Activated gamma-delta T cell treated with Interleukin-2 at 50 U/mL for 16 hours (primary cell): ENCODE results near the gene NCOA6.
"Not testable (repeated sequence)": the region's sequence is repeated elsewhere in the genome, so short reads cannot be mapped to it uniquely, and the experiment has no call there.

ENCODE experiments used
- DNase-seq: peaks from one replicate; pipeline ENCODE4 v3.0.0-alpha.2; 2020

The NCOA6 gene

DNA sequence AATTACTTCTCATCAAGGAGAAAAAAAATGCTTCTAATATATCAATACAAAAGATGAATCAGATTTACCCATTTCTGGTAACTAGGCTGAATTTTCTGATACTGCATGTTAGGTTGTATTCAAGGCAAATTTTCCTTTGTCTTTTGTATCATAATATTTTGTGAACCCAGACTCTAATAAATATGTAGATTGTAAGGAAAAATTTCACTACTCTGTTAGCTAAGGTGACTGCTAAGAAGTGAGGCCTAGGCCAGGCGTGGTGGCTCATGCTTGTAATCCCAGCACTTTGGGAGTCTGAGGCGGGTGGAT is 108.6 kb downstream of the NCOA6 start:
- DNase-seq = no peak

- no peak for DNase-seq
Observed at GRCh38 chr20:34715384-34715783, 110.1 kb downstream of the NCOA6 start.

- DNase-seq = not testable (repeated sequence)
Observed at GRCh38 chr20:34713944-34714515, 111.4 kb downstream of the NCOA6 start.

- no peak for DNase-seq
Observed at GRCh38 chr20:34713194-34713943, 112.1 kb downstream of the NCOA6 start.

DNA sequence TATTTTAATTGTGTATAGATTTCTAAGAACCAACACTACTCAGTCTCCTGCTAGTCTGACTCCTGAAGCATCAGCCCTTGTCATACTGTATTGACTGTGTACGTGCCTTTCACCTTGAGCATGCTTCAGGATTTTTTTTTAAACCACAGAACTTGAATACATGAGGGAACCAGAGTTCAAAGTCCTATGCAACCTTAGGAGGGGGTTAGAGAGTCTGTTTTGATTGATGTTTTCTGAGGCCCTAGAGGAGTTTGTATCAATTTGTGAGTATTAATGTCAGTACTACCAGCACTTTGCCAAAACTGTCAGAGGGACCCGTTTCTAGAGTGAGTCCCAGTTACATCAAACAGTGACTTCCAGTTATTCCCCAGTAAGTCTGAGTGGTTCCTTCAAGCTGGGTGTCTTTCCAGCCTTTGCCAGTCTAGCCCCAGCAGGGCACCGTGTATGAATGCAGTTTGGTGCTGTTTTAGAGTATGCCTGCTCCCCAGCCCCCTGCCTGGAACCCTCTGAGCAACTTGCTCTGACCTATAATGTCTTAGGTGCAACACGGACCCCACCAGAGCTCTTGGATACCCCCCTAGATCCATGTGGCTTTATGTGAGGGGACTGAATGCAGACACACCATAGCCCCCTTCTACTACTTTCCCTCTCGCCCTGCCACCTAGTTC is 112.8 kb downstream of the NCOA6 start:
- no peak for DNase-seq

GRCh38 chr20:34711813-34712430 is 113.5 kb downstream of the NCOA6 start:
- no peak for DNase-seq

DNA sequence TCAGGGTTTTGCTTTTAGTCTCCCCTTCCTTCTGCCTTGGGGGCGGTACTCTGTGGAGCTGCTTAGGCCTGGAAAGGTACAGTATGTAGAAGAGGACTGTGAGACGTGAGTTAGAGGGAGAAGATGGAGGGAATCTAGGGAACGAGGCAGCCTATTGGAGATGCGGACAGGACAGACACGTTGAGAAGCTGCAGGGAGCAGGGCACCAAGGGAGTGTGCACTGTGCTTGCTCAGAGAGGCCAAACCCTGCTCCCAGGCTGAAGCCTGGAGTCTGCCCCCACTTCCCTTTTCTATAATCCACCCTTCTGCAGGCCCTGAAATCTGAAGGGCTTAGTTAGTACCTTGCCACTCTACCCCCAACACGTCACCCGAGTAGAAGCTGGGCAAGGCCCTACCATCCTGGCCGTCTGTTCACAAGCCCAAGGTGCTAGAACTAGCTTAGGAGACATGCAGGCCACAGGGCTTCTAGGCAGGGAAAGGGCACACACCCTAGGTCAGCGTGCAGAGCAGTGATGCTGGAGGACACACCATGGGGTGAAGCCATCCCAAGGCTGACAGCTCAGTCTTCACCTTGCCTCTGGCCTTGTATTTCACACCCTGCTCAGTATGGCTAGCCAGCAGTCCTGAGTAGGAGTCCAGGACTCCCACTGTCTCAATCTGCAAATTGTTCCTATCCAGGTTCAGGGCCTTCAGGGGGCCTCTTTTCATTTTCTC is 114.4 kb downstream of the NCOA6 start:
- no peak for DNase-seq

DNA sequence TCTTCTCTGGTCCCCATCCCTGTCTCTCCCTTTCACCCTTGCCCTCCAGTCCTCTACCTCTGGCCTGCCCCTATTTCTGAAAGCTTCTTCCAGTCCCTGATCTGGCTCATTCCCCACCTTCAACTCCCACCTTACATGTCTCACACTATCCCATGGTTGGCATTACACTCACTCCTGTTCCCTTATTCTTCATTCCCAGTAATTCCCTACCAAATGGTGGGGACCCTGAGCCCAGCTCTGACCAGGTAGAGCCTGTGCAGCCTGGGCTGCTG is 114.9 kb downstream of the NCOA6 start:
- no peak for DNase-seq

GRCh38 chr20:34709831-34710567 is 115.5 kb downstream of the NCOA6 start:
- DNase-seq = no peak

DNA sequence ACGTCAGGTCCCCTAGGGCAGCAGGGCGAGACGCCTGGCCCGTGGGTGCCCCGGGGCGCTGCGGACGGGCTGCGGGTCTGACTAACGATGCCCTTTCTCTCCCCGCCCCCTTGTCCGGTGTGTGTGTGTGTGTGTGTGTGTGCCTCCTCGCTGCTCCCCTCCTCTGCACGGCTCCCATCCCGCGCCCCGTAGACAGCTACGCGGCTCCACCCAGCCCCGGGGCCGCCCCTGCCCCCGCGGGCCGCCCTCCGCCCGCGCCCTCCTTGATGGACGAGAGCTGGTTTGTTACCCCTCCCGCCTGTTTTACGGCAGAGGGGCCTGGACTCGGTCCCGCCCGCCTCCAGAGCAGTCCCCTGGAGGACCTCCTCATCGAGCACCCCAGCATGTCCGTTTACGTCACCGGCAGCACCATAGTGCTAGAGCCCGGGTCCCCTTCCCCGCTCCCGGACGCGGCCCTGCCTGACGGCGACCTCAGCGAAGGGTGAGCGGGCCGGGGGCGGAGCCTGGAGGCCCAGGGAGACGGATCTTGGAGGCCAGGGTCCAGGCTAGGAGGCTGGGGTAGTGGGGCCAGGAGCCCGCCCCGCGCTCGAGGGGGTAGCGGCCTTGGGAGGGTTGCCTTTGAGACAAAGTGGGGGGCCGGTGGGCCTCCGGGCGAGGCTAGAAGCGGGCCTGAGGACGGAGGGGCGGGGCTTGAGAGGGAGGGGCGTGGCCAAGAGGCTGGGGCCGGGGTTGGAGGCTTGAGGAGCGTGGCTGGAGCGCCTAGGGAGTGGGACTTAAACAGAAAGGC is 116.2 kb downstream of the NCOA6 start:
- peak; percentile 71 for DNase-seq

- peak; percentile 56 for DNase-seq
Observed at GRCh38 chr20:34708621-34709043, 116.8 kb downstream of the NCOA6 start.

GRCh38 chr20:34706912-34707784 is 118.3 kb downstream of the NCOA6 start:
- no peak for DNase-seq

GRCh38 chr20:34706302-34706875 is 119.1 kb downstream of the NCOA6 start:
- no peak for DNase-seq

DNA sequence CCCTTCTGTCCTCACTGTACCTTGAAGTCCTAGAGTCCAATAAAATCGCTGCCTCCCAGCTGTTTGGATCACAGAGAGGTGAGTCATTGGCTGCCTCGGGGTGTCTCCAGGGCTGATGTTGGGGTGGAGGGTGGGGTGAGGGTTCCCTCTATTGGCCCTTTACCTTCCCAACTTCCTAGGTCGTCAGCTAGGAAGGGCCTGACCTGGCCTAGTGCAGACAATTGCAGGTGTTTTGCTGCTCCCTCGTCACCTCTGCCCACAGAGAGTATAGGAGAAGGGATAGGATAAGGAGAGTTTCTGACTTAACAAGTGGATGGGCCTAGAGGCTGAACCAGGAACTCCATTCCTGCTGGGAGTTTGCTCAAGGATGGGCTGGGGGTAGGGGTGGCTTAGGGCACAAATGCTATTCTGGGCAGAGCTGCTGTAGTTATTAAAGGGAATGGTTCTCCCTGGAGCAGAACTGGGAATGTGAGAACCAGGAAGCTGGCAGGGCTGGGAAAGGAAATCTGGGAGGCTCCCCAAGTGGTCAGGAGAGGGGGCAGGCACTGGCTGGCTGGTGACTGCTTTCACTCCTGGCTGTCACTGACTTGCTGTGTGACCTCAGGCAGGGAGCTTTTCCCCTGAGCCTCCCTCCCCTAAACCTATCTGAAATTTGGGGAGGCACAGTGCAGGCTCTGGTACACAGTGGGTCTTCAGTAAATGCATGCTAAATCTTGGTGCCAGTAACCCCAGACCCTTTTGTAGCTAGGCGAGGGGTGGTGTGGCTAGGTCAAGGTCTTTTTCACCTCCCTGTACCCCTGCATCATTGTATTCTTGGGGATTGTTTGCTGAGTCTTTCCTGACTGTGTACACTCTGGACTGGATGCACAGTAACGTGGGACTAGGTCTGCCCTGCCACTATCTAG is 119.8 kb downstream of the NCOA6 start:
- DNase-seq = no peak

- DNase-seq = no peak
Observed at GRCh38 chr20:34705008-34705396, 120.4 kb downstream of the NCOA6 start.

- peak; percentile 79 for DNase-seq
Observed at GRCh38 chr20:34704177-34705007, 121.1 kb downstream of the NCOA6 start, which contains the start of gene TP53INP2. TP53INP2 (plus strand) TSS chr20:34704344; CDS start chr20:34708740, 4,396 bp downstream.

DNA sequence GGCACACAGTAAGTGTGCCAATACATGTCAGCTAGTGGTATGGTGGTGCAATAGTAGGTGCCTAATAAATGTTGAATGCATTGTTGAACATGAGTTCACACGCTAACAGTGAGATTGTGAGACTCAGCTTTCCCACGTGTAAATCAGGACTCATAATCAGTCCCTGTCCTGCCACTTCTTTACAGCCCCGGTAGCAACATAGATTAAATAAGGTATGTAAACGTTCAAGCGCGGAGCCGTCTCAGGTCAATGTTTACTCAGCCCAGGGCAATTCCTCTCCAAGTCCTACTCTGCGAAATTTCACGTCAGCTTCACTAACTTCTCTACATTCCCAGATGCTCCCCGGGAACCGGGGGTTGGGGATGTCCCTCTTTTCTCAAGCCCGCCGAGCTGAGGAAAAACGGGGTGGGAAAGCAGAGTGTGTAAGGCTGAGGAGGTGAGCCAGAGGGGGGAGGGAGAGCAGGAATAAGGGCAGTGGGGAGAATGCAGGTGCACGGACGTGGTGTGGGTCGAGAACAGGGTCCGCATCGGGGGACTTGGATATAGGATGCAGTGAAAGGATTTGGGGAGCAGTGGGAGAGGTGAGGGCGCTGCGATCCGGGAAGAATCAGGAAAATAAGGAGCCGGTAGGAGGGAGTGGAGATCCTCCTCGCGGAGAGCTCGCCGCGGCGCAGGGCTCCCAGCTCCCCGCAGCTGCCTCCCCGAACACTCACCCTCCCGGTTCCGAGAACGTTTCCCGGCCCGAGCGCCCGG is 121.9 kb downstream of the NCOA6 start:
- DNase-seq = no peak

DNA sequence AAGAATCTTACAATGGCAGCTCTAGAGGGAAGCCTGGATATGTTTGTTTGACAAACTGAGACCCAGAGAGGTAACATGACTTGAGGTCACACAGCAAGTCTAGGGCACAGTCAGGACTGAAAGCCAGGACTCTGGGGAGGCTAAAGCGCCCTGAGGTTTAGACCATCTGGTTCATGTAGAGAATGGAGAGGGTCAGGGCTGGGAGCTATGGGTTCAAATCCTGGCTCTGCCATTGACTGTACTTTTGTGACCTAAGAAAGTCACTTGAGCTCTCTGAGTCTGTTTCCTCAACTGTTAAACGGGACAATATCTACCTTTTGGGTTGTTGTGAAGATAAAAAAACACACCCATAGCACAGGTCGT is 122.4 kb downstream of the NCOA6 start:
- no peak for DNase-seq
